HepG2 (cell line): ENCODE results near the gene FGGY. TPM values are rescaled to one million over a fixed set of nuclear protein-coding genes. Genes with fewer than 3 reads are reported as not detected.

Experiments
- CC2D1A ChIP-seq: sonication (generic); formaldehyde crosslinking; IDR thresholded peaks from 2 replicates; pipeline ENCODE4 v1.8.1; 2023; ENCODE audit warnings: mild to moderate bottlenecking, missing genetic modification reagents
- EP300 ChIP-seq, 3 experiments: sonication (generic) in 1 of 3; formaldehyde crosslinking in 1 of 3; IDR thresholded peaks; 2 replicates each; pipeline versions ENCODE4 v1.5.1 to v1.6.1; 2011 to 2020; ENCODE audit warnings: low read depth in 2 of 3, low read length in 2 of 3, borderline replicate concordance in 1 of 3, improper control_type of control experiment in 1 of 3, mild to moderate bottlenecking in 1 of 3, missing genetic modification reagents in 1 of 3, moderate library complexity in 1 of 3
- ERF ChIP-seq: IDR thresholded peaks from 2 replicates; pipeline ENCODE4 v1.6.1; 2018; ENCODE audit warnings: missing biosample characterization, missing genetic modification reagents
- NR2F1 ChIP-seq, 2 experiments: fragments of 450-650 bp in 1 of 2; formaldehyde crosslinking in 1 of 2; IDR thresholded peaks; 2 replicates each; pipeline versions ENCODE4 v1.5.0 to v1.6.1; 2016 to 2020; ENCODE audit warnings: mild to moderate bottlenecking in 1 of 2, missing compliant biosample characterization in 1 of 2, missing genetic modification reagents in 1 of 2, moderate library complexity in 1 of 2
- RBAK ChIP-seq: sonication (generic); formaldehyde crosslinking; IDR thresholded peaks from 2 replicates; pipeline ENCODE4 v1.5.1; 2020; ENCODE audit warnings: mild to moderate bottlenecking, missing genetic modification reagents
- REL ChIP-seq: sonication (generic); formaldehyde crosslinking; conservative IDR thresholded peaks from 2 replicates; pipeline ENCODE4 v1.8.0; 2022; ENCODE audit warnings: mild to moderate bottlenecking, missing genetic modification reagents, moderate library complexity
- RELA ChIP-seq: sonication (generic); formaldehyde crosslinking; IDR thresholded peaks from 2 replicates; pipeline ENCODE4 v1.4.0; 2020; ENCODE audit warnings: missing genetic modification reagents
- ZNF180 ChIP-seq: sonication (generic); formaldehyde crosslinking; IDR thresholded peaks from 2 replicates; pipeline ENCODE4 v1.4.0; 2020; ENCODE audit warnings: low read depth, missing genetic modification reagents, borderline replicate concordance
- ZNF256 ChIP-seq: sonication (generic); formaldehyde crosslinking; conservative IDR thresholded peaks from 2 replicates; pipeline ENCODE4 v1.4.0; 2020; ENCODE audit warnings: missing genetic modification reagents
- ZNF737 ChIP-seq: sonication (generic); formaldehyde crosslinking; IDR thresholded peaks from 2 replicates; pipeline ENCODE4 v1.5.0; 2020; ENCODE audit warnings: missing genetic modification reagents, mild to moderate bottlenecking, borderline replicate concordance
- ZNF841 ChIP-seq: sonication (generic); formaldehyde crosslinking; IDR thresholded peaks from 2 replicates; pipeline ENCODE4 v1.8.1; 2023; ENCODE audit warnings: missing genetic modification reagents, borderline replicate concordance
- polyA plus RNA-seq, 8 experiments: library from polyadenylated mRNA; depleted of rRNA in 3 of 8; stranded (reverse) in 7 of 8; unstranded in 1 of 8; fragments of >200 nt; fragmentation: Illumina TruSeq in 4 of 8; extraction: Trizol in 4 of 8; gene quantifications; 2 replicates each; pipeline versions ENCODE4 v1.2.1 to v1.2.3, GENCODE V29; 2011 to 2016; ENCODE audit warnings: low read depth in 4 of 8, missing spikeins in 1 of 8, mixed read lengths in 1 of 8; ENCODE audit not compliant: insufficient read depth in 1 of 8
- total RNA-seq, 5 experiments: library from RNA; depleted of rRNA; stranded (reverse); fragments of >200 nt; fragmentation: Illumina TruSeq; extraction: Trizol; gene quantifications; 2 replicates each; pipeline ENCODE4 v1.2.3, GENCODE V29; 2016; ENCODE audit warnings: low read depth in 1 of 5
- TF ChIP-seq, protein P1 (sequence below): sonication (generic); formaldehyde crosslinking; IDR thresholded peaks from 2 replicates; pipeline ENCODE4 v1.9.0; 2022; ENCODE audit warnings: low read depth, missing genetic modification reagents
- TF ChIP-seq, protein P2 (sequence below): sonication (generic); formaldehyde crosslinking; IDR thresholded peaks from 2 replicates; pipeline ENCODE4 v1.9.0; 2021; ENCODE audit warnings: missing genetic modification reagents, borderline replicate concordance
- TF ChIP-seq, protein P3 (sequence below): sonication (generic); formaldehyde crosslinking; IDR thresholded peaks from 2 replicates; pipeline ENCODE4 v1.5.0; 2020; ENCODE audit warnings: mild to moderate bottlenecking, missing genetic modification reagents, moderate library complexity

Gene FGGY
- total and polyA plus RNA-seq, 2 of the 13 experiments (the other 11 are each of a cell fraction or from before 2014, with no cell fraction given) = 15.7 to 27.5 TPM

DNA sequence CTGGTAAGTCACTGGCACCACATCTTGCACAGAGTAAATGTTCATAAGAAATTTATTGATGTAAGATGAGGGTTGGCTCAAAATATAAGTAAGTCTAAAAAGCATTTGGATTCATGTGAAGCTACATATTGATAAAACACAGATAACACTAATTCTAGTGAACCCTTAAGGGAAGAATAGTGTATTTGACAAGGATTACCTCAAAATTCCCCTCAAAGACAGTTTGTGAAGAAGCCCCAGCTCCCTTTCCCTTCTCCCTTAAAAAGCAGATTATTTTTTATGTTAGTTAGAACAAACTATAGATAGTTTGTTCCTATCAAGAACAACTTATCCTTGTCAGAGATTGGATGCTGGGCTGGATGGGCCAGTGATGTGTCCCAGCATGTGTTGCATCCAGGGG, 10.7 kb downstream of the FGGY start (continued):
- TF ChIP-seq EP300 (IDR thresholded peaks at IDR 0.05; ENCODE audit: low read depth in 2 of 2, low read length in 2 of 2) (no peak), EP300 (CRISPR knock-in tag; IDR thresholded peaks at IDR 0.05; ENCODE audit: borderline replicate concordance) (no peak), ZNF180 (CRISPR knock-in tag) (no peak), REL (no peak), ERF (no peak), ZNF256 (CRISPR knock-in tag) (no peak), CC2D1A (CRISPR knock-in tag) (no peak), ZNF737 (CRISPR knock-in tag) (no peak), NR2F1 (CRISPR knock-in tag; IDR thresholded peaks at IDR 0.05) (no peak), RBAK (no peak), ZNF841 (no peak), RELA (no peak)
- TF ChIP-seq, protein P1, sequence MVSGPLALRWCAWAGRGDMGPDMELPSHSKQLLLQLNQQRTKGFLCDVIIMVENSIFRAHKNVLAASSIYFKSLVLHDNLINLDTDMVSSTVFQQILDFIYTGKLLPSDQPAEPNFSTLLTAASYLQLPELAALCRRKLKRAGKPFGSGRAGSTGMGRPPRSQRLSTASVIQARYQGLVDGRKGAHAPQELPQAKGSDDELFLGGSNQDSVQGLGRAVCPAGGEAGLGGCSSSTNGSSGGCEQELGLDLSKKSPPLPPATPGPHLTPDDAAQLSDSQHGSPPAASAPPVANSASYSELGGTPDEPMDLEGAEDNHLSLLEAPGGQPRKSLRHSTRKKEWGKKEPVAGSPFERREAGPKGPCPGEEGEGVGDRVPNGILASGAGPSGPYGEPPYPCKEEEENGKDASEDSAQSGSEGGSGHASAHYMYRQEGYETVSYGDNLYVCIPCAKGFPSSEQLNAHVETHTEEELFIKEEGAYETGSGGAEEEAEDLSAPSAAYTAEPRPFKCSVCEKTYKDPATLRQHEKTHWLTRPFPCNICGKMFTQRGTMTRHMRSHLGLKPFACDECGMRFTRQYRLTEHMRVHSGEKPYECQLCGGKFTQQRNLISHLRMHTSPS = no peak
- TF ChIP-seq, protein P2, sequence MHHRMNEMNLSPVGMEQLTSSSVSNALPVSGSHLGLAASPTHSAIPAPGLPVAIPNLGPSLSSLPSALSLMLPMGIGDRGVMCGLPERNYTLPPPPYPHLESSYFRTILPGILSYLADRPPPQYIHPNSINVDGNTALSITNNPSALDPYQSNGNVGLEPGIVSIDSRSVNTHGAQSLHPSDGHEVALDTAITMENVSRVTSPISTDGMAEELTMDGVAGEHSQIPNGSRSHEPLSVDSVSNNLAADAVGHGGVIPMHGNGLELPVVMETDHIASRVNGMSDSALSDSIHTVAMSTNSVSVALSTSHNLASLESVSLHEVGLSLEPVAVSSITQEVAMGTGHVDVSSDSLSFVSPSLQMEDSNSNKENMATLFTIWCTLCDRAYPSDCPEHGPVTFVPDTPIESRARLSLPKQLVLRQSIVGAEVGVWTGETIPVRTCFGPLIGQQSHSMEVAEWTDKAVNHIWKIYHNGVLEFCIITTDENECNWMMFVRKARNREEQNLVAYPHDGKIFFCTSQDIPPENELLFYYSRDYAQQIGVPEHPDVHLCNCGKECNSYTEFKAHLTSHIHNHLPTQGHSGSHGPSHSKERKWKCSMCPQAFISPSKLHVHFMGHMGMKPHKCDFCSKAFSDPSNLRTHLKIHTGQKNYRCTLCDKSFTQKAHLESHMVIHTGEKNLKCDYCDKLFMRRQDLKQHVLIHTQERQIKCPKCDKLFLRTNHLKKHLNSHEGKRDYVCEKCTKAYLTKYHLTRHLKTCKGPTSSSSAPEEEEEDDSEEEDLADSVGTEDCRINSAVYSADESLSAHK (CRISPR knock-in tag) = no peak
- TF ChIP-seq, protein P3, sequence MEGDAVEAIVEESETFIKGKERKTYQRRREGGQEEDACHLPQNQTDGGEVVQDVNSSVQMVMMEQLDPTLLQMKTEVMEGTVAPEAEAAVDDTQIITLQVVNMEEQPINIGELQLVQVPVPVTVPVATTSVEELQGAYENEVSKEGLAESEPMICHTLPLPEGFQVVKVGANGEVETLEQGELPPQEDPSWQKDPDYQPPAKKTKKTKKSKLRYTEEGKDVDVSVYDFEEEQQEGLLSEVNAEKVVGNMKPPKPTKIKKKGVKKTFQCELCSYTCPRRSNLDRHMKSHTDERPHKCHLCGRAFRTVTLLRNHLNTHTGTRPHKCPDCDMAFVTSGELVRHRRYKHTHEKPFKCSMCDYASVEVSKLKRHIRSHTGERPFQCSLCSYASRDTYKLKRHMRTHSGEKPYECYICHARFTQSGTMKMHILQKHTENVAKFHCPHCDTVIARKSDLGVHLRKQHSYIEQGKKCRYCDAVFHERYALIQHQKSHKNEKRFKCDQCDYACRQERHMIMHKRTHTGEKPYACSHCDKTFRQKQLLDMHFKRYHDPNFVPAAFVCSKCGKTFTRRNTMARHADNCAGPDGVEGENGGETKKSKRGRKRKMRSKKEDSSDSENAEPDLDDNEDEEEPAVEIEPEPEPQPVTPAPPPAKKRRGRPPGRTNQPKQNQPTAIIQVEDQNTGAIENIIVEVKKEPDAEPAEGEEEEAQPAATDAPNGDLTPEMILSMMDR (CRISPR knock-in tag) = no peak
